DMS 273 treated with DMSO at 0.1 percent for 48 hours (cell line): ENCODE results near the gene SLC6A17.

ENCODE experiments used
- DNase-seq: peaks from one replicate; lab custom pipeline; 2025; lab: John Stamatoyannopoulos, UW

SLC6A17 gene

DNA sequence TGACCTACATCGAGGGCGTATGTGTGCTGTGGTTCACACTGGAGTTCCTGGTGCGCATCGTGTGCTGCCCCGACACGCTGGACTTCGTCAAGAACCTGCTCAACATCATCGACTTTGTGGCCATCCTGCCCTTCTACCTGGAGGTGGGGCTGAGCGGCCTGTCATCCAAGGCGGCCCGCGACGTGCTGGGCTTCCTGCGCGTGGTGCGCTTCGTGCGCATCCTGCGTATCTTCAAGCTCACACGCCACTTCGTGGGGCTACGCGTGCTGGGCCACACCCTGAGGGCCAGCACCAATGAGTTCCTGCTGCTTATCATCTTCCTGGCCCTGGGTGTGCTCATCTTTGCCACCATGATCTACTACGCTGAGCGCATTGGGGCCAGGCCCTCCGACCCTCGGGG is 72.8 kb downstream of the SLC6A17 start:
- DNase-seq: no peak

DNA sequence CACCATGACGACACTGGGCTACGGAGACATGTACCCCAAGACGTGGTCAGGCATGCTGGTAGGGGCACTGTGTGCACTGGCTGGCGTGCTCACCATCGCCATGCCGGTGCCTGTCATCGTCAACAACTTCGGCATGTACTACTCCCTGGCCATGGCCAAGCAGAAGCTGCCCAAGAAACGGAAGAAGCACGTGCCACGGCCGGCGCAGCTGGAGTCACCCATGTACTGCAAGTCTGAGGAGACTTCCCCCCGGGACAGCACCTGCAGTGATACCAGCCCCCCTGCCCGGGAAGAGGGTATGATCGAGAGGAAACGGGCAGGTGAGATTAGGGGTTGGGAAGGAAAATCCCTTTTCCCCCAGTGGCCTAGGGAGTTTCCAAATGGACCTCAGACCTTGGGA is 73.3 kb downstream of the SLC6A17 start:
- no peak for DNase-seq

GRCh38 chr1:110224240-110224995 is 74.1 kb downstream of the SLC6A17 start:
- DNase-seq: no peak

- no peak for DNase-seq
These were observed 74.9 kb downstream of the SLC6A17 start for GRCh38 chr1:110225212-110225611.

- no peak for DNase-seq
These were observed 75.6 kb downstream of the SLC6A17 start for GRCh38 chr1:110225756-110226404.

DNA sequence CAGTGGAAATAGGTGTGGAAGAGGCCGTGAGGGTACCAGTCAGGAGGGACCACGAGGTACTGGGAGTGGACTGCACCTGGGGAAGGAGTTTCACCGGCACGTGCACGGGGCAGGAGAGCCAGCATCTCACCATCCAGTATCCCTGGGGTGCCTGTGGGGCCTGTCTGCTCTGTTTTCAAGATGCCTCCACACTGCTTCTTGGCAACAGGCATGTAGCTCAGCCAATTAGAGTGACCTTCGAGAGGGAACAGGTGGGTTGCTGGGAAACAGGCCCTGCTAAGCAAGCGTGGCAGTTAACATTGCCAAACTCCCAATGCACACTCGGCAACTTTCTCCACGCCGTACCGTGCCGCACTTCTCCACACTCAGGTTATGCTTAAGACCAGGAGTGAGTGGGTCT is 77.5 kb downstream of the SLC6A17 start:
- no peak for DNase-seq

- DNase-seq: no peak
These were observed 78.1 kb downstream of the SLC6A17 start for GRCh38 chr1:110228381-110228780.

GRCh38 chr1:110228869-110229268 is 78.6 kb downstream of the SLC6A17 start:
- DNase-seq: no peak

DNA sequence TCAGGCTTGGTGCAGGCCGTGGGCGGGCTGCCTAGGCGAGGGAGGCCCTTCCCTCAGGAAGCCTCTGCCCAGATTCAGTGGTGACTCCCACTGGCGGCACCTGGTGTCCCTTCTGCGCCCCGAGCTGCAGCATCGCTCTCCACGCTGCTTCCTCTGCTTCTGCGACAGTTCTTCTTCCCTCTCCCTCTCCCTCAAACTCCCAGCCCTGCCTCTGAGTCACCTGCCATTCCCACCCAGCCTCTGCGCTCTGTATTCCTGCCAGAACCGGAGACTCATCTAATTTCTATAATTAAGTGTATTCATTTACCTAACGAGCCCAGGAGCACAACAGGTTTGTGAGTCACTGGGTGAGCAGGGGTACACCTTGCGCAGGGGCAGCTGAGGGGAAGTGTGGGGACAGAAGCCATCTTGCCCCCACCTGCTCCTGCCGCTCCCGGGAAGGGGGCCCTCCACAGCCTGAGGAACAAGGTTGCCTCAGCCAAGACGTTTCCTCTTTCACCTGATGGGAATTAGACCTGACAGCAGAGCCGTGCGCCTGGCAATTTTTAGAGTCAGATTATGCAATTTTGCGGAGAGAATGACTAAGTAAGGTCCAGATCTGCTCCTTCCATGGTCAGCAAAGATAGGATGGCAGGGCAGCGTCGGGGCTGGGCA is 79.2 kb downstream of the SLC6A17 start:
- no peak for DNase-seq

GRCh38 chr1:110230381-110231199 is 80.3 kb downstream of the SLC6A17 start:
- no peak for DNase-seq

DNA sequence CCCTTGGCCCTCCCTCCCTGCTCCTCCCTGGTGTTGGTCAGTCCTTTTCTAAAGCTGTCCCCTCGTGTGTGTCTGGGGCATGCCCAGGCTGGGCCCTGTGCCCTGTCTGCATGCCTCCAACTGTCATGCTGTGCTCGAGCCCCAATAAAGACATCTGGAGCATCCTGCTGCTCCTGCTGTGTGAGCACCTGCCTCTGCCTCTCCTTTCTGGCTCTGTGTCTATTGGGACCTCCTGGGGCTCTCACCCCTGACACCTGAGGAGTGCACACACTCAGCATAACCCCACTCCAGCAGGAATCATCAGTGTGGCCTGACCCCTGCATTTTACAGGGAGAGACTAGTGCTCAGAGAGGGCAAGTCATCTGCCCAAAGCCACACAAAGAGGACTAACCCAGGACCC is 83.6 kb downstream of the SLC6A17 start:
- peak; percentile 73 for DNase-seq

- no peak for DNase-seq
These were observed 84.4 kb downstream of the SLC6A17 start for GRCh38 chr1:110234691-110235090.

DNA sequence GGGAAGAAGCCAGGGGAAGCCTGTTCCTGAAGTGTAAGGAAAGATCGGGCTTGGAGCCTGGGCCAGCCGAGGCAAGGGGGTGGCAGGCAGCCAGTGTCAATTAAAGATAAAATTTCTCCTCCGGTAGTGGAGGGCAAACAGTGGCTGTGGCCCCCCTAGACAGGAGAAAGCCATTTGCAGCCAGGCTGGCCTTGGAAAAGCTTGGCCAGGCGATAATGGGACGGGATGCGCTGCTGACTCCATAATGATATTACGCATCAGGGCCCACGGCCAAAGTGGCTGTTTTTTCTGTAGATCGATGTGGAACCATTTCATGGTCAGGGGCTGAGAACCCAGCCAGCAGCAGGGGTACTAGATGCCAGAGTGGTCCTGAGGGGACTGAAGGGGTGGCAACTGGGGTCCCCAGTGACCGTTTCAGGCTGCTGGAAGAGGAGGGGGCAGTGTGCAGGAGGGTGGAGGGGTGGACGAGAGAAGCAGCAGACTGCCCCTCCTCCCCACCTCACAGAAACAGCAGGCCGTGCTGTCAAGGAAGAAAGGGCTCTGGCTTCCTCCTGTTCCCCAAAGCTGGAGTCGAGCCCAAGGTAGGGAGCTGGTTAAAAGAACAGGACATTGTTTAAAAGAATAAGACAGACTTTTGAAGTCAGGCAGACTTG is 85.0 kb downstream of the SLC6A17 start:
- DNase-seq: peak; percentile 38

DNA sequence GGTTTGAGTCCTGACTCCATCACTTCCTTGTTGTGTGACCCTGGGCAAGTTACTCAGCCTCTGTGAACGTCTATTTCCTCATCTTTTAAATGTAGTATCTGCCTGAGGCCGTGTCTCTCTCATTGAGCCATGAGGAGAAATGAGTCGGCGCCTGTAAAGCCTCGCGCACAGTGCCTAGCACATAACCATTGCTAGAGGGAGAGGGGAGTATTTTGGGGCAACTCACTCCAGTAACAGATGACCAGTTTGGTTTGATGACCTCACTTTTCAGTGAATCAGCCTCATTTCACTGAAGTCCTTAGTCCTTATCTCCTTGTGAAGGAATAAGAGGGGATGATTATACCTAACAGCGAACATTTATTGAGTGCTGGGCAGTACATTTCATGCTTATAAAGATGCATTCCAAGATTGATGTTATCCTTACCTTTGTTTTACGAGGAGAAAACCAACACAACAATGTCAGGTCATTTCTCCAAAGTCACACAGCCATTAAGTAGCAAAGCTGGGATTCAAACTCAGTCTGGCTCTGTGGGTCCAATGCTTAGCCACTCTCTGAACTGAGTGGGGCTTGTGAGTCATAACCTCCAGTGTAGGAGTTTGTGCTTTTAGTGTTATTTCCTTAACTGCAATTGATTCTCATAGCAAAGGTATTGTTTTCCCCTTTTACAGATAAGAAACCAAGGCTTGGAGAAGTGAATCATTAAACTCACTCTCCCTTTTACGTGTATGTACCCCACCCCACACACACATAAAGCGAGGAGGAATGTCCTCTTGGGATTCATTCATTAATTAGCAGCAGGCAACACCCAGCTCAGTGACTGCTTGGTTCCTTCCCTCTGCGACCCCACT is 85.8 kb downstream of the SLC6A17 start:
- DNase-seq: no peak

DNA sequence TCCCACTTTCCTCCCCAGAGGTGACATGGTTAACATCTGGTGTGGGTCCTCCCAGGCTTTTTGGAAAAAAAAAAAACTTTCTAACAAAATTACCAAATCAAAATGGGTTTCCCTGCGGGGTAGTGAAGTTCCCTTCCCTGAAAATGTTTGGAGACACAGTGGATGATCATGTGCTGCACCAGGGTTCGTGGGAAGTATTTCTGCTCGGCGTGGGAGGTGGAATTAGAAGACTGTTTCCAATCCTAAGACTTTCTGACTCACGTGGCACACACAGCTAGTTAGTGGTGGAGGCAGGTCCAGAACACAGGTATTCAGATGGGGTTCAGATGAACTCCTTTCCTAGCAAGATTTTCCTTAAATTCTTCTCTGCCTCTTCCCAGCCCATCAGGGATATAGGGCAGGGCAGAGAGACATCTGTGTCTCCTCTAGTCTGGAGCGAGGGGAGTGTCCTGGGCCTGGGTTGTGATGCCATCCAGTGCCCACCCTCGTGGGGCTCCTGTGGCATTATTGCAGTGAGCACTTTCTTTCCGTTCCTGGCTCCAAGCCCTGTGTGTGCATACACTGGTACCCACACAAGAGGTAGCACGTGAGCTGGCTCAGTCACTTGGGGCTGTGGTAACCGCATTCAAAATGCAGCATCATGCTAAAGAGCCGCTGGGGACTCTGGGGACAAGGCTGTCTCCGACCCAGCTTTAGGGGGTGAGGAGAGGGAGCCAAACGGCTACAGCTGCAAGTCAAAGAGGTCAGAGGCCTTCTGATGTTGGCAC is 87.3 kb downstream of the SLC6A17 start:
- no peak for DNase-seq

- DNase-seq: no peak
These were observed 89.4 kb downstream of the SLC6A17 start for GRCh38 chr1:110239441-110240430.

DNA sequence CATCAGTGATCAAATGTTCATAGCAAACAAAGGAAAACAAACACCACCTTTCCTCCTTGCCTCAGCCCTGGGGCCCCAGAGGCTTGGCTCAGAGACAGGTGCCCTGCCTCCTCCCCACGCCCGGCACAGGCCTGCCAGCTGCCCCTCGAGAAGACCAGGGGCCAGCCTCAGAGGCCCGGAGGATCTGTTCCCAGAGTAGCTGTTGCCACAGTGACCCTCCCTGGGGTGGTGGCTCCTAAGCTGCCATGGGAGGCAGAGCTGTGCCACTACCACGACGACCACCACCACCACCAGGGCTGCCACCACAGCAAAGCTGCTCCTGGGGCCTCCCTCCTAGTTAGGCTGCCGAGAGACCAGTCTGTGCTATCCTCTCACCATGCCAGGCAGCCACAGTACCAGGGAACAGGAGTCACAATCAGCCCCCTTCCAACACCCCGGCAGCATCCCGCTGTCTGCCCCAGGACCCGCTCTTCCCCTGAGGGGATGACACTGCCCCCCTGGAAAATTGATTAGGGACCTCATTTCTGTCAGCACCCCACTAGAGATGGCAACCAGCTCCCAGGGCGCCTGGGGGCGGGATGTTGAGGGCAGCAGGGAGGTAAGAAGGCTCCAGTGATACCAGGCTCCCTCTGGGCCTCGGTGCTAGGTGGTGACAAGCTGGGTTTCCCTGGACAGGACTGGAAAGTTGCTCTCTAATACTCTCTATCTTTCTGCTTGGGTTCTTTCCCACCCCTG is 90.3 kb downstream of the SLC6A17 start:
- DNase-seq: no peak

DNA sequence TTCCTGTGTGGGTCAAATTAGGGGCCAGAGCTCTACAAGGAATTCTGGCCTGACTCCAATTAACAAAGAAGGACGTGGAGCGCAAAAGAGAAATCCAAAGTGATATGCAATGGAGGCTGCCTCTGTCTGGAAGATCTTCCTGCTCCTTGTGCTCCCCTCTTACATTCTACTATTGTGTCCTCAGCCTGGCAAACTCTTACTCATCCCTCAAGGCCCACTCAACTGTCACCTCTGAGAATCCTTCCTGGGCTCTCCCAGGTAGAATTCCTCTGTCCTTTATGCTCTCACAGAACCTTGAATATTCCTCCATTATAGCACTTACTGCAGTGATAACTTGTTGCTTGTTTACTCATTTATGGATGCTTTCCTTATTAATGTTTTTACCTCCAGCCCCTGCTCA is 91.2 kb downstream of the SLC6A17 start:
- no peak for DNase-seq
